ENCODE data around the gene SERINC2.
"Not testable (repeated sequence)": the region's sequence is repeated elsewhere in the genome, so short reads cannot be mapped to it uniquely, and the experiment has no call there.

The SERINC2 gene

GRCh38 chr1:31471452-31472313, 58.7 kb downstream of the SERINC2 start:
- peak; percentile 44 for DNase-seq (ENCODE audit: low spot score)

- DNase-seq (ENCODE audit: low spot score): not testable (repeated sequence)
Observed at GRCh38 chr1:31472314-31472651, 59.3 kb downstream of the SERINC2 start.

GRCh38 chr1:31472673-31473072, 59.7 kb downstream of the SERINC2 start:
- DNase-seq (ENCODE audit: low spot score): not testable (repeated sequence)

- not testable (repeated sequence) for DNase-seq (ENCODE audit: low spot score)
Observed at GRCh38 chr1:31473508-31473907, 60.5 kb downstream of the SERINC2 start.

- not testable (repeated sequence) for DNase-seq (ENCODE audit: low spot score)
Observed at GRCh38 chr1:31474567-31474966, 61.6 kb downstream of the SERINC2 start.

- DNase-seq (ENCODE audit: low spot score): no peak
Observed at GRCh38 chr1:31476891-31477846, 64.2 kb downstream of the SERINC2 start.

- DNase-seq (ENCODE audit: low spot score): no peak
Observed at GRCh38 chr1:31478167-31478566, 65.2 kb downstream of the SERINC2 start.

GRCh38 chr1:31479811-31480210, 66.8 kb downstream of the SERINC2 start:
- no peak for DNase-seq (ENCODE audit: low spot score)

- DNase-seq (ENCODE audit: low spot score): not testable (repeated sequence)
Observed at GRCh38 chr1:31480426-31480825, 67.4 kb downstream of the SERINC2 start.

GRCh38 chr1:31482482-31483011, 69.5 kb downstream of the SERINC2 start:
- DNase-seq (ENCODE audit: low spot score): no peak

- DNase-seq (ENCODE audit: low spot score): no peak
Observed at GRCh38 chr1:31483012-31483946, 70.3 kb downstream of the SERINC2 start.
